Panc1 (cell line): ENCODE results near the gene DAPK2. TPM values are rescaled to one million over a fixed set of nuclear protein-coding genes. Genes with fewer than 3 reads are reported as not detected.

Experiments
- ATAC-seq: fragments of 200-7000 bp; cut with Tn5 transposase; 2 replicates; pipeline ENCODE4 v1.9.1; 2020; ENCODE audit warnings: mild to moderate bottlenecking, moderate library complexity
- BruUV-seq: library from RNA; stranded (reverse); fragments of 400-500 nt; replicated peaks from 2 replicates; lab custom pipeline; 2021; lab: Mats Ljungman, UMichigan
- CTCF ChIA-PET: fragments of 300-600 bp; sonication (Branson Sonifier 250); formaldehyde crosslinking; loops from one replicate; lab custom pipeline; 2022; ENCODE audit warnings: antibody characterized with exemption; lab: Charles Lee
- POLR2A ChIA-PET: fragments of 300-600 bp; sonication (Branson Sonifier 250); formaldehyde crosslinking; loops from one replicate; lab custom pipeline; 2022; ENCODE audit warnings: antibody characterized with exemption; lab: Charles Lee
- DNase-seq: peaks from one replicate; pipeline ENCODE4 v3.0.0-alpha.2; 2010; ENCODE audit warnings: low read depth, low spot score
- H3K27ac ChIP-seq: 2 replicates; pipeline ENCODE4 v1.5.1; 2011; ENCODE audit warnings: mild to moderate bottlenecking, low read length, inconsistent platforms
- H3K27me3 ChIP-seq: fragments of 200-500 bp; sonication (Bioruptor generic); 2 replicates; pipeline ENCODE4 v1.6.0; 2014; ENCODE audit warnings: low read length, inconsistent platforms; ENCODE audit not compliant: control insufficient read depth, insufficient read depth
- H3K36me3 ChIP-seq: fragments of 200-500 bp; sonication (Bioruptor generic); 2 replicates; pipeline ENCODE4 v1.5.1; 2014; ENCODE audit warnings: inconsistent platforms, mild to moderate bottlenecking, low read length, moderate library complexity; ENCODE audit not compliant: control insufficient read depth, insufficient read depth
- H3K4me1 ChIP-seq: 2 replicates; pipeline ENCODE4 v1.5.1; 2011; ENCODE audit warnings: inconsistent platforms, mild to moderate bottlenecking, low read length, moderate library complexity; ENCODE audit not compliant: control insufficient read depth, insufficient read depth
- H3K4me3 ChIP-seq, 2 experiments: 2 replicates each; pipeline ENCODE4 v1.5.1; 2011 to 2012; ENCODE audit warnings: low read depth in 2 of 2, low read length in 2 of 2, mild to moderate bottlenecking in 2 of 2, inconsistent platforms in 1 of 2, moderate library complexity in 1 of 2
- H3K9me3 ChIP-seq: fragments of 200-500 bp; sonication (Bioruptor generic); 2 replicates; pipeline ENCODE4 v1.5.1; 2014; ENCODE audit warnings: low read depth, mild to moderate bottlenecking, inconsistent platforms, low read length, moderate library complexity; ENCODE audit not compliant: control insufficient read depth, insufficient read depth
- POLR2AphosphoS5 ChIP-seq: IDR thresholded peaks from 2 replicates; pipeline ENCODE4 v1.6.1; 2012; ENCODE audit warnings: mild to moderate bottlenecking, low read depth, low read length, moderate library complexity
- SIN3A ChIP-seq: IDR thresholded peaks from 2 replicates; pipeline ENCODE4 v1.6.1; 2012; ENCODE audit warnings: low read depth, mild to moderate bottlenecking, low read length, moderate library complexity, borderline replicate concordance; ENCODE audit not compliant: insufficient read depth
- TCF7L2 ChIP-seq: IDR thresholded peaks from 2 replicates; pipeline ENCODE4 v1.6.1; 2011; ENCODE audit warnings: mild to moderate bottlenecking, low read depth, low read length, inconsistent platforms
- in situ Hi-C: cut with HindIII; loops from 2 replicates; pipeline ENCODE4 v1.10.0; 2016; ENCODE audit warnings: low sequenced_read_pairs, low pct_unique_long_range_greater_than_20kb
- intact Hi-C: fragments of 100-400 bp; cut with micrococcal nuclease; formaldehyde crosslinking; loops from one replicate; pipeline ENCODE4 v1.10.0; 2022; ENCODE audit not compliant: unreplicated experiment
- total RNA-seq: library from RNA; stranded (reverse); gene quantifications from one replicate; pipeline ENCODE4 v1.2.1, GENCODE V29; 2021; ENCODE audit not compliant: unreplicated experiment
- TF ChIP-seq, protein P1 (sequence below): fragments of 450-650 bp; IDR thresholded peaks from 2 replicates; pipeline ENCODE4 v1.5.1; 2017; ENCODE audit warnings: mild to moderate bottlenecking
- TF ChIP-seq, protein P2 (sequence below), 2 experiments: IDR thresholded peaks; 2 replicates each; pipeline ENCODE4 v1.6.1; 2011 to 2012; ENCODE audit warnings: low read depth in 2 of 2, control low read depth in 1 of 2, low read length in 1 of 2, mild to moderate bottlenecking in 1 of 2, moderate library complexity in 1 of 2; ENCODE audit not compliant: insufficient read depth in 1 of 2

DAPK2 gene
- total RNA-seq, 1 experiment from 2014 or later, result 10.2 TPM

DNA sequence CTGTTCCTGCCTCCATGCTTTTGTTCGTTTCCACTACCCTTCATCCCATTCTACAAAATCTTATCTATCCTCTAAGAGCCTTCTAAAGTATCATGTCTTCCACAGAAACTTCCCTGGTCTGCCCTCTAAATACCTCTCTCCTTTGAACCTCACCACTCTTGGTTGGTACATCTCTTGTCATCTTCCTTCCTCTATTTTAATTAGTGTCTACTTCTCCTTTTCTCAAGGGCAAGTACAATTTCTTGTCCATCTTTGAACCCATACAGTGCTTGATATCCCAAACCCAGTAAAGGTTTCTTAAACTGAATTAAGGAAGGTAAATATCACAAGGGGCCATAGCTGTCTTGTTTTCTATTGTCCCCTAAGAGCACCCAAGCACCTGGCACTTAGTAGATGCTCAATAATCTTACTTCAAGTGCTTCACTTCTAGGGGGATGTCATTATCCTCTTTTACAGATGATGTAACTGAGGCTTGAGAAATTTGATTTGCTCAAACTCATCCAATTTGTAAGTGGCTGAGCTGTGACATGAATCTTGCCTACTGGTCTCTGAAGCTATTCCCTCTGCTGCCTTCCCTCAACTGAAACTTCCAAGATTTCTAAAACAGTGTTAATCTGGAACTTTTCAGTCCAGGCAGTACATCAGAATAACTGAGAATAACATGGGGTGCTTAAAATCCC, 2.6 kb upstream of the DAPK2 start:
- intact Hi-C loops (loop anchor here (10.0 kb wide), 2 partner anchors 134 to 204 kb away; no protein-coding TSS in a partner anchor), in situ Hi-C loops (no loop called here)
- peaks cover 14% of the 10 kb centered on the region for H3K4me1 ChIP-seq
- CTCF ChIA-PET, result no interaction called here
- no peak for TF ChIP-seq TCF7L2
- no peak for TF ChIP-seq POLR2AphosphoS5
- TF ChIP-seq, protein P1, sequence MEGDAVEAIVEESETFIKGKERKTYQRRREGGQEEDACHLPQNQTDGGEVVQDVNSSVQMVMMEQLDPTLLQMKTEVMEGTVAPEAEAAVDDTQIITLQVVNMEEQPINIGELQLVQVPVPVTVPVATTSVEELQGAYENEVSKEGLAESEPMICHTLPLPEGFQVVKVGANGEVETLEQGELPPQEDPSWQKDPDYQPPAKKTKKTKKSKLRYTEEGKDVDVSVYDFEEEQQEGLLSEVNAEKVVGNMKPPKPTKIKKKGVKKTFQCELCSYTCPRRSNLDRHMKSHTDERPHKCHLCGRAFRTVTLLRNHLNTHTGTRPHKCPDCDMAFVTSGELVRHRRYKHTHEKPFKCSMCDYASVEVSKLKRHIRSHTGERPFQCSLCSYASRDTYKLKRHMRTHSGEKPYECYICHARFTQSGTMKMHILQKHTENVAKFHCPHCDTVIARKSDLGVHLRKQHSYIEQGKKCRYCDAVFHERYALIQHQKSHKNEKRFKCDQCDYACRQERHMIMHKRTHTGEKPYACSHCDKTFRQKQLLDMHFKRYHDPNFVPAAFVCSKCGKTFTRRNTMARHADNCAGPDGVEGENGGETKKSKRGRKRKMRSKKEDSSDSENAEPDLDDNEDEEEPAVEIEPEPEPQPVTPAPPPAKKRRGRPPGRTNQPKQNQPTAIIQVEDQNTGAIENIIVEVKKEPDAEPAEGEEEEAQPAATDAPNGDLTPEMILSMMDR, result no peak
- no peak for TF ChIP-seq SIN3A
- TF ChIP-seq, protein P2, sequence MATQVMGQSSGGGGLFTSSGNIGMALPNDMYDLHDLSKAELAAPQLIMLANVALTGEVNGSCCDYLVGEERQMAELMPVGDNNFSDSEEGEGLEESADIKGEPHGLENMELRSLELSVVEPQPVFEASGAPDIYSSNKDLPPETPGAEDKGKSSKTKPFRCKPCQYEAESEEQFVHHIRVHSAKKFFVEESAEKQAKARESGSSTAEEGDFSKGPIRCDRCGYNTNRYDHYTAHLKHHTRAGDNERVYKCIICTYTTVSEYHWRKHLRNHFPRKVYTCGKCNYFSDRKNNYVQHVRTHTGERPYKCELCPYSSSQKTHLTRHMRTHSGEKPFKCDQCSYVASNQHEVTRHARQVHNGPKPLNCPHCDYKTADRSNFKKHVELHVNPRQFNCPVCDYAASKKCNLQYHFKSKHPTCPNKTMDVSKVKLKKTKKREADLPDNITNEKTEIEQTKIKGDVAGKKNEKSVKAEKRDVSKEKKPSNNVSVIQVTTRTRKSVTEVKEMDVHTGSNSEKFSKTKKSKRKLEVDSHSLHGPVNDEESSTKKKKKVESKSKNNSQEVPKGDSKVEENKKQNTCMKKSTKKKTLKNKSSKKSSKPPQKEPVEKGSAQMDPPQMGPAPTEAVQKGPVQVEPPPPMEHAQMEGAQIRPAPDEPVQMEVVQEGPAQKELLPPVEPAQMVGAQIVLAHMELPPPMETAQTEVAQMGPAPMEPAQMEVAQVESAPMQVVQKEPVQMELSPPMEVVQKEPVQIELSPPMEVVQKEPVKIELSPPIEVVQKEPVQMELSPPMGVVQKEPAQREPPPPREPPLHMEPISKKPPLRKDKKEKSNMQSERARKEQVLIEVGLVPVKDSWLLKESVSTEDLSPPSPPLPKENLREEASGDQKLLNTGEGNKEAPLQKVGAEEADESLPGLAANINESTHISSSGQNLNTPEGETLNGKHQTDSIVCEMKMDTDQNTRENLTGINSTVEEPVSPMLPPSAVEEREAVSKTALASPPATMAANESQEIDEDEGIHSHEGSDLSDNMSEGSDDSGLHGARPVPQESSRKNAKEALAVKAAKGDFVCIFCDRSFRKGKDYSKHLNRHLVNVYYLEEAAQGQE (IDR thresholded peaks at IDR 0.05; ENCODE audit: insufficient read depth in 1 of 2, low read depth in 2 of 2, low read length in 1 of 2), result no peak
- no TSS peak for BruUV-seq
- H3K27ac ChIP-seq, result no peak overlapping the region
- no peaks in the 10 kb centered on the region for H3K27me3 ChIP-seq
- H3K36me3 ChIP-seq, result no peaks in the 10 kb centered on the region
- no peak overlapping the region for H3K4me3 ChIP-seq
- ATAC-seq (no peak), DNase-seq (no peak)
- POLR2A ChIA-PET, result no interaction called here
- no peaks in the 10 kb centered on the region for H3K9me3 ChIP-seq

DNA sequence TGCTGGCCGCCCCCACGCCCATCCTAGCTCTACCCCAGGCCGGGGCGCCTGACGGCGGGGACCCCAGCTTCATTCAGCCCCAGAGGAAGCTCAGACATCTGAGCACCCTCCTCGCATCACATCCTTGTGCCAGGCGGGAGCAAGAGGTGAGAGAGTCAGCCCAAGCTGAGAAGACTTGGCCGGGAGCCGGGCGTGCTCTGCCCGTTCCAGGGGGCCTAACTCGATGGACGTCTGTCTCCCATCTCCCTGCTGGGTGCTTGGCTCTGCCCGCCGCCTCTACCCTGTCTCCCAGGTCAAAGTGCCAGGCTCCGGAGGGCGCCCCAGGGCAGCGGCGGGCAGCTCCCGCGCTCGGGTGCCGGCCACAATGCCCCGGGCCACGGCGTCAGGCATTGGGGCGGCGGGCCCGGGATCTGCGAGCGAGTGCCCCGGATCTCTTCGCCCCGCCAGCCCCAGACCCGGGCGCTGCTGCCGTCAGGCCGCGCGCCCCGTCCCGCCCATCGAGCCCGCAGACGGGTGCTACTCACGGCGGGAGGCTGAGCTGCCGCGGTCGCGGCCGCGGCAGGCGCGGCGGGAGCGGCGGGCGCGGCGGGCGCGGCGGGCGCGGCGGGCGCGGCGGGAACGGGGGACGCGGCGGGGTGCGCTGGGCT, 388 bp downstream of the DAPK2 start:
- Histone ChIP-seq H3K27ac (peak overlapping the region; percentile 31; the same call in 1 of the 2 replicates), H3K27me3 (no peaks in the 10 kb centered on the region), H3K4me3 (peak overlapping the region; percentile 52 to 53), H3K36me3 (no peaks in the 10 kb centered on the region), H3K9me3 (no peaks in the 10 kb centered on the region), H3K4me1 (peaks cover 13% of the 10 kb centered on the region)
- DNase-seq (no peak), ATAC-seq (peak; percentile 76)
- no TSS peak for BruUV-seq
- no peak for TF ChIP-seq POLR2AphosphoS5
- TF ChIP-seq, protein P1, result no peak
- no peak for TF ChIP-seq SIN3A
- TF ChIP-seq, protein P2 (IDR thresholded peaks at IDR 0.05; ENCODE audit: insufficient read depth in 1 of 2, low read depth in 2 of 2, low read length in 1 of 2), result no peak
- POLR2A ChIA-PET, result no interaction called here
- intact Hi-C loops (loop anchor here (10.0 kb wide), 2 partner anchors 131 to 201 kb away; no protein-coding TSS in a partner anchor), in situ Hi-C loops (no loop called here)
- CTCF ChIA-PET, result interaction anchor here (0.6 to 1.7 kb wide), 8 partner anchors 21 to 436 kb away, joined by 3 to 14 read pairs (median 5); no protein-coding TSS in a partner anchor
